Activated CD4-positive, alpha-beta memory T cell treated with anti-CD3 and anti-CD28 coated beads for 36 hours (primary cell): Measurements from ENCODE around the gene RDH13. TPM values are rescaled to one million over a fixed set of nuclear protein-coding genes. Genes with fewer than 3 reads are reported as not detected.

Experiments used
- CTCF ChIA-PET: fragments of 350-600 bp; sonication (Branson Sonifier 250); formaldehyde crosslinking; loops from one replicate; lab custom pipeline; 2021; ENCODE audit warnings: antibody characterized with exemption, inconsistent platforms; lab: Charles Lee
- POLR2A ChIA-PET: fragments of 350-600 bp; sonication (Branson Sonifier 250); formaldehyde crosslinking; loops from one replicate; lab custom pipeline; 2021; ENCODE audit warnings: antibody characterized with exemption; lab: Charles Lee
- DNase-seq: peaks from one replicate; pipeline ENCODE4 v3.0.0-alpha.2; 2020
- H3K27ac Mint-ChIP-seq: one replicate; pipeline ENCODE4 v1.8.0; 2021; ENCODE audit warnings: mixed read lengths
- H3K27me3 Mint-ChIP-seq: one replicate; pipeline ENCODE4 v1.8.0; 2021; ENCODE audit warnings: mixed read lengths
- H3K36me3 Mint-ChIP-seq: one replicate; pipeline ENCODE4 v1.8.0; 2021; ENCODE audit warnings: mixed read lengths
- H3K4me1 Mint-ChIP-seq: one replicate; pipeline ENCODE4 v1.8.0; 2021; ENCODE audit warnings: low read depth, mixed read lengths
- H3K4me3 Mint-ChIP-seq: one replicate; pipeline ENCODE4 v1.8.0; 2021; ENCODE audit warnings: mild to moderate bottlenecking, mixed read lengths
- H3K9me3 Mint-ChIP-seq: one replicate; pipeline ENCODE4 v1.8.0; 2021; ENCODE audit warnings: mixed read lengths
- intact Hi-C: fragments of 100-400 bp; cut with micrococcal nuclease; formaldehyde crosslinking; loops from one replicate; pipeline ENCODE4 v1.15.1; 2023
- total RNA-seq, 2 experiments: library from RNA; stranded (reverse); gene quantifications; one replicate each; pipeline ENCODE4 v1.2.3, GENCODE V29; 2021

RDH13 gene
- total RNA-seq, 2 experiments from 2014 or later, result 11.0 to 12.8 TPM

DNA sequence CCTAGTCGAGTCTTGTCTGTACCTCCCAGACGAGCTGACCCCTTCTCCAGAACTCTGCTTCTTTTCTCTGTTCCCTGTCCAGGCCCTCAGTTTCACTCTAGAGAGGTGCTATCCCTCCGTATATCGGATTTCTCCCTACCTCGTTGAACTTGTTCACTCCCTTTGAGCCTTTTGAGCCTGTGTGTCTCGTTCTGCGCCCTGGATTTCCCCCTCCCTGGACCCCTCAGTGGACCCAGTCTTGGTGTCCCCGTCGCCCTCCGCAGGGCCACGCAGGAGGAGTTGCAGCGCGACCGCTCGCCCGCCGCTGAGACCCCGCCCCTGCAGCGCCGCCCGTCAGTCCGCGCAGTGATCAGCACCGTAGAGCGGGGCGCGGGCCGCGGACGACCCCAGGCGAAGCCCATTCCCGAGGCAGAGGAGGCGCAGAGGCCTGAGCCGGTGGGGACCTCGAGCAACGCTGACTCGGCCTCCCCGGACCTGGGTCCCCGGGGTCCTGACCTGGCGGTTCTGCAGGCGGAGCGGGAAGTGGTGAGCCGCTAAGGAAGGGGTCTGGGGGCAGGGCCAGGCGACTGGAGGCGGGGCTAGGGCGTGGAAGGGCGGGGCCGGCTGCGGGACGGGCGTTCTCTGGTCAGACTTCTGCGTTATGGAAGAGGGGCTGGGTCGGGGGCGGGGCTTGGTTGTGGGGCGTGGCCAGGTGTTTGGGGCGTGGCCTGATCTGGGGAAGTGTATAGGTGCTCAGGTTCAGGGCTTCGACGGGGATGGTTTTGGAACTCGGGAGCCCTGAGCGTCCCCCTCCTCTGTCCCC, 18.2 kb upstream of the RDH13 start:
- Mint-ChIP-seq H3K27me3 (peaks cover 57% of the 10 kb centered on the region), H3K9me3 (no peaks in the 10 kb centered on the region), H3K27ac (no peak overlapping the region), H3K4me3 (peak overlapping the region; percentile 72), H3K36me3 (peaks cover 2% of the 10 kb centered on the region), H3K4me1 (peaks cover 23% of the 10 kb centered on the region)
- peak; percentile 96 for DNase-seq
- ChIA-PET POLR2A (no interaction called here), CTCF (no interaction called here)
- intact Hi-C loops, result loop anchor here (1.0 to 2.0 kb wide), 2 partner anchors 18 to 36 kb away; partner anchors contain the start of genes PPP1R12C and RDH13

DNA sequence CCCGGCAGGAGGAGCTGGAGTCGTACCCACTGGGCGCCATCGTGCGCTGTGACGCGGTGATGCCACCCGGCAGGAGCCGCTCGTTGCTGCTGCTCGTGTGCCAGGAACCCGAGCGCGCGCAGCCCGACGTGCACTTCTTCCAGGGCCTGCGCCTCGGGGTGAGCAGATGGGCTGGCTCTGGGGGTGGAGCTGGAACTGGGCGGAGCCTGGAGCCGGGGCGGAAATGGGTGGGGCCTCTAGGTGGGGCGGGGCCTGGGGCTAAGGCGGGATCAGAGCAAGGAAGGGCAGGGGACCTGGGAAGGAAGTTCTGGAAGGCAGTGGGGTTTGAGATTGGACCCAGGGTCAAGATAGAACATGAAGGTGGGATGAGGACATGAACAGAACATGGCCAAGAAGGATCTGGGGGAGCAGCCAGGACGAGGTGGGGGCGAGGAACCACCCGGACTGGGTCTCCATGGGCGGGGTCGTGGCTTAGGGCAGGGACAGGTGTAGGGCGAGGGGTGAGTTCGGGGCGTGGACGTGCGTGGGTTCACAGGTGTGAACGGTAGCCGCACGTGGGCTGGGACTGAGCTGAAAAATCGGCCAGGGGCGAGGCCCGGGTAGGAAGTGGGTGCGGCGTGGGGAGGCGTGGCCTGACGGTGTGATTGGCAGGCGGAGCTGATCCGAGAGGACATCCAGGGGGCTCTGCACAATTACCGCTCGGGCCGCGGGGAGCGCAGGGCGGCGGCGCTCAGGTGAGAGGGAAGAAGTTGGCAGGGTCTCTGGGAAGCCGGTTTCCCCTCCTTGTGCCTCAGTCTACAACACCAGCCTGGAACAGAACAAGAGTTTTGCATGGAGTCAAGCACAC, 17.4 kb upstream of the RDH13 start:
- ChIA-PET CTCF (interaction anchor here (0.6 kb wide), 1 partner anchor 14 kb away, joined by 3 read pairs; no protein-coding TSS in a partner anchor), POLR2A (no interaction called here)
- peak; percentile 85 for DNase-seq
- intact Hi-C loops, result loop anchor here (2.0 kb wide), 1 partner anchor 36 kb away; the partner anchor contains the start of gene PPP1R12C
- Mint-ChIP-seq H3K4me3 (peak overlapping the region; percentile 72), H3K27me3 (peaks cover 55% of the 10 kb centered on the region), H3K4me1 (peaks cover 23% of the 10 kb centered on the region), H3K36me3 (peaks cover 2% of the 10 kb centered on the region), H3K27ac (no peak overlapping the region), H3K9me3 (no peaks in the 10 kb centered on the region)

DNA sequence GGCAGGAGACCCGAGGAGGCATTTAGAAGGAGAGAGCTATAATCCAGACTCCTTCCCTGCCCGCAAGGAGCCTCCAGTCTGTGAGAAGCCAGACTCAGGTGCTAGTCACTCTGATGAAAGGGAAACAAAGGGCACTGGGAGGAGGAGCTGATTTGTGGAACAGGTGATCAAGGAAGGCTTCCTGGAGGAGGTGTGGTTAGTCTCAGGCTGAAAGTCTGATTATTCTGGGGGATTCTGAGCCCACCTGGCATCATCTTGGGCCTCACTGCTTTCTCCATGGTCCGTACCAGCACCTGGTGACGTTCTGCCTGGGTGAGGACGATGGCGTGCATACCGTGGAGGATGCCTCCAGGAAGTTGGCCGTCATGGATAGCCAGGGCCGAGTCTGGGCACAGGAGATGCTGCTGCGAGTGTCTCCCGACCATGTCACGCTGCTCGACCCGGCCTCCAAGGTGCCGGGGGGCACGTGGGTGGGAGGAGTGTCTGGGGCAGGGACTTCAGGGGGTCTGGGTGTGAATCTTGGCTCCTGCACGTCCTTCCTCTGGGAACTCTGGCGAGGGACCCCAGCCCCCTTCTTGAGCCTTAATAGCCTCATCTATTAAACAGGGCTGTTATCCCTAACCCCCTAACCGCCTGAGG, 16.6 kb upstream of the RDH13 start:
- POLR2A ChIA-PET, result no interaction called here
- intact Hi-C loops, result loop anchor here (2.0 kb wide), 1 partner anchor 37 kb away; the partner anchor contains the start of gene PPP1R12C
- H3K27ac Mint-ChIP-seq, result no peak overlapping the region

DNA sequence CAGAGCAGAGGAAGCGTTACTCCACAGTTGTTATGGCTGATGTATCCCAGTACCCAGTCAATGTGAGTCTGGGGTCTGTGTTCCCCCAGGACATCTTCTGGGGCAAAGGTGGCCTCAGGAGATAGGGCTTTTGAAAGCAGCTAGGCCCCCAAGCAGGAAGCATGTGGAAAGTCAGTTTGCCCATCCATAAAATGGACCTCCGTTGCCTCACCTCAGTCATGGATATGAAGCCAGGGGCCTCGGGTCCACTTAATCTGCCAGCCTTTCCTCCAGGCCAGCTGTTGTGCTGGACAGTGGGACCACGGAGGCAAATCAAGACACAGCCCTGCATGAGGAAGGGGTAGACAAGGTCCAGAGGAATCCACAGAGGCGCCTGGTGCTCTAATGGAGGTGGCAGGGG, 16.0 kb upstream of the RDH13 start:
- H3K36me3 Mint-ChIP-seq, result peaks cover 2% of the 10 kb centered on the region
- CTCF ChIA-PET, result no interaction called here
- no peaks in the 10 kb centered on the region for H3K9me3 Mint-ChIP-seq
- H3K27me3 Mint-ChIP-seq, result peaks cover 55% of the 10 kb centered on the region
- H3K4me3 Mint-ChIP-seq, result no peak overlapping the region
- H3K27ac Mint-ChIP-seq, result no peak overlapping the region
- H3K4me1 Mint-ChIP-seq, result peaks cover 23% of the 10 kb centered on the region
- no peak for DNase-seq
- POLR2A ChIA-PET, result no interaction called here
- intact Hi-C loops, result no loop called here

More for the DNA sequence above, 16.6 kb upstream of the RDH13 start:
- peaks cover 56% of the 10 kb centered on the region for H3K27me3 Mint-ChIP-seq
- H3K4me3 Mint-ChIP-seq, result no peak overlapping the region
- DNase-seq, result no peak
- H3K36me3 Mint-ChIP-seq, result peaks cover 2% of the 10 kb centered on the region
- CTCF ChIA-PET, result no interaction called here
- H3K9me3 Mint-ChIP-seq, result no peaks in the 10 kb centered on the region
- peaks cover 23% of the 10 kb centered on the region for H3K4me1 Mint-ChIP-seq

DNA sequence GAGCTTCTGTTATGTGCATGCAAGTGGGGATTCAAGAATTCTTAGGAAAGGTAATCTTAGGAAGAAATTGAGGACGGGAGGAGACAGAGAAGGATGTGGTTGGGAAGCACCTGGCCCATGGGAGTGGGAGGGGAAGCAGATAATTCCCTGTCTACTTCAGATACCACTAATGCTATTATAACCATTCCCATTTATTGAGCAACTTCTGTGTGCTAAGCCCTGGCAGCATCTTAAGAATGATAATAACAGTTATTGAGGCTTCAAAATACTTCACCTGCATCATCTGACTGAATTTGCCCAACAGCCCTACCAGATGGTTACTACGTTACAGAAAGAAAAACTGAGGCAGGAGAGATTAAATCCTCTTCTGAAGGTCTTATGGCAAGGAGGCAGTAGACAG, 14.2 kb upstream of the RDH13 start:
- peaks cover 16% of the 10 kb centered on the region for H3K4me1 Mint-ChIP-seq
- peaks cover 51% of the 10 kb centered on the region for H3K27me3 Mint-ChIP-seq
- ChIA-PET CTCF (no interaction called here), POLR2A (no interaction called here)
- peaks cover 2% of the 10 kb centered on the region for H3K36me3 Mint-ChIP-seq
- no peak overlapping the region for H3K27ac Mint-ChIP-seq
- no peak for DNase-seq
- intact Hi-C loops, result no loop called here
- no peak overlapping the region for H3K4me3 Mint-ChIP-seq
- peaks cover 3% of the 10 kb centered on the region for H3K9me3 Mint-ChIP-seq

DNA sequence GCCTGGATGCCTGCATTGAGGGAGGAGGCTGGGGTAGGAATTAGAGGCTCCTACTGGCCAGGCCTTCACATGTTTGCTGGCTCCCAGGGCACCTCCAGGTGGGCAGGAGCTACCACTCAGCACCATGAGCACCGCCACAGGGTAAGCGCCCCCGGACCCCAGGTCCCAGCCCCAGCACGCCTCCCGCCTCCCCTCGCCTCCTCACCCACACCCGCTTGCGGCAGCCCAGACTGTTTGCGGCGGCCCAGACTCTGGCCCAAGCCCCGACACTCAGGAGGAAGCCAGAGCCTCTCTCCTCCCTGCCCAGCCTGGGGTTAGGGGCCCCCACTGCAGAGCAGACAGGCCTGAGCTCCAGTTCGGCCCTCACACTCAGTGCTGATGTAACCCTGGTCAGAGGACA, 13.4 kb upstream of the RDH13 start:
- no peak for DNase-seq
- peaks cover 52% of the 10 kb centered on the region for H3K27me3 Mint-ChIP-seq

DNA sequence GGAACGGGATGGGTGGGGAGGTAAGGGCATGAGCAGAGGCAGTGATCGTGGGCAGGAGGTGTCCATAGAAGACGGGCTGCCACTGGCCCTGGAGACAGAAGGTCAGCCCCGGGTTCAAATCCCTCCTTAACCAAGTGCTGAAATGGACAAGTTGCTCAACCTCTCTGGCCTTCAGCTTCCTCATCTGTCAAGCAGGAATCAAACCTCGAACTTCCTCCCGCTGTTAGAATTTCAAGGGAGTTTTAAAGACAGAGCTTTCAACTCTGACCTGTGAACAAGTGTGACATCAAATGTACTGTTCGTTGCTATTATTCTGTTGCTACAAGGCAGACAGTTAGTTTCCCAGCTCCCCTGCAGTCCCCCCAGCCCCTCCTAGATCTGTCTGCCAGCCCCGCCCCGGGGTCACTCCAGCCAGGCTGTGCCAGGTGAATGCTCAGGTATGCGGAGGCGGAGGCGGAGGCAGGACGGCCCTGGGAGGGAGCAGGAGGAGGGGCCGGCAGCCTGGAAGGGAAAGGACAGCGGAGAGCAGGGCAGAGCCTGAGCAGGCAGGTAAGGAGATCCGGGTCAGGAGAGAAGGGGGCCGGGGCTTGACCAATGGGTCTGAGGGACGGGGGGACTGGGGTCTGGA, 12.5 kb upstream of the RDH13 start, which contains the start of gene EPS8L1:
EPS8L1 (plus strand) TSS at position 499 of the 628 bp plus-strand sequence. CDS start 576 bp downstream, outside the sequence.
- intact Hi-C loops, result no loop called here
- no peak within 1 kb of the TSS for H3K27ac Mint-ChIP-seq
- H3K4me3 Mint-ChIP-seq, result no peak within 1 kb of the TSS
- H3K27me3 Mint-ChIP-seq, result peaks cover 57% of the 10 kb centered on the region
- H3K4me1 Mint-ChIP-seq, result peaks cover 7% of the 10 kb centered on the region
- DNase-seq, result no peak
- CTCF ChIA-PET, result interaction anchor here (1.2 kb wide), 1 partner anchor 14 kb away, joined by 3 read pairs; no protein-coding TSS in a partner anchor
- peaks cover 3% of the 10 kb centered on the region for H3K9me3 Mint-ChIP-seq
- H3K36me3 Mint-ChIP-seq, result peaks cover 2% of the 10 kb centered on the region
- POLR2A ChIA-PET, result no interaction called here

More for the DNA sequence above, 13.4 kb upstream of the RDH13 start:
- Mint-ChIP-seq H3K27ac (no peak overlapping the region), H3K4me1 (peaks cover 12% of the 10 kb centered on the region), H3K9me3 (peaks cover 3% of the 10 kb centered on the region), H3K4me3 (no peak overlapping the region), H3K36me3 (peaks cover 2% of the 10 kb centered on the region)
- CTCF ChIA-PET, result no interaction called here
- POLR2A ChIA-PET, result no interaction called here
- intact Hi-C loops, result no loop called here

DNA sequence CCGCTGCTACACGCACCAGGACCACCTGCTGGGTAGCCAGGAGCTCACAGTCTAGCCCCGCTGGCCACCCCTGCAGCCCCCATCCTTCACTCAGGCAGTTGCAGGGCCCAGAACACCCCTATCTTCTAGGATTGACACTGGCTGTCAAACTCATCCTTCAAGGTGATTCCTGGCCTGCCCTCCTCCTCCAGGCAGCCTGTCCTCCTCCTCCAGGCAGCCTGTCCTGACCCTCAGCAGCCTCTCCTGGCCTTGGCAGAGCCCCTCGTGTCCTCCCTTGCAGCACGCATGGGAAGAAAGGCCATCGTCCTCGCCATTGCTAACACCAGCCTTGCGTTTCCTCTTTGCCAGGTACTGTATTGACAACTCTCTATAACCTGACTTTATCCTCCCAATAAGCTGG, 9.0 kb upstream of the RDH13 start:
- Mint-ChIP-seq H3K9me3 (peaks cover 3% of the 10 kb centered on the region), H3K4me3 (no peak overlapping the region), H3K4me1 (peaks cover 7% of the 10 kb centered on the region), H3K36me3 (no peaks in the 10 kb centered on the region), H3K27me3 (peaks cover 63% of the 10 kb centered on the region), H3K27ac (no peak overlapping the region)
- ChIA-PET CTCF (no interaction called here), POLR2A (no interaction called here)
- no peak for DNase-seq
- intact Hi-C loops, result no loop called here

DNA sequence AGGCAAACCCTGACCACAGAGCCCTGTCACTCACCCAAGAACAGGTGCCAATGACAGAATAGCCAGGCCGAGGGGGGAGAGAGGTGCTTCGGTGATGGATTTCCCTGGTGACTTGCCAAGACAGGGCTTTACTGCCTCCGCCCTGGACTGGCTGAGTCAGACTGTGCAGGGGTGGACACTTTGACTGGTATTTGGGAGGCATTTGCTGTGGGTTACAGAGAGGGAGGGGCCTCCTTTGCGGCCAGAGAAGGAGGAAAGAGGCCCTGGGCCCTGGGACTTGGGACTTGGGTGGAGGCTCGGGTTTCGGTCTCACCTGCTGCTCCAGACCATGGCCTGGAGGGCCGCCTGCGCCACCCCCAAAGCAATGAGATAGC, 8.2 kb upstream of the RDH13 start:
- Mint-ChIP-seq H3K27ac (no peak overlapping the region), H3K36me3 (no peaks in the 10 kb centered on the region), H3K27me3 (peaks cover 62% of the 10 kb centered on the region), H3K4me3 (no peak overlapping the region), H3K9me3 (peaks cover 3% of the 10 kb centered on the region), H3K4me1 (peaks cover 7% of the 10 kb centered on the region)
- no peak for DNase-seq
- intact Hi-C loops, result no loop called here
- ChIA-PET POLR2A (no interaction called here), CTCF (no interaction called here)

DNA sequence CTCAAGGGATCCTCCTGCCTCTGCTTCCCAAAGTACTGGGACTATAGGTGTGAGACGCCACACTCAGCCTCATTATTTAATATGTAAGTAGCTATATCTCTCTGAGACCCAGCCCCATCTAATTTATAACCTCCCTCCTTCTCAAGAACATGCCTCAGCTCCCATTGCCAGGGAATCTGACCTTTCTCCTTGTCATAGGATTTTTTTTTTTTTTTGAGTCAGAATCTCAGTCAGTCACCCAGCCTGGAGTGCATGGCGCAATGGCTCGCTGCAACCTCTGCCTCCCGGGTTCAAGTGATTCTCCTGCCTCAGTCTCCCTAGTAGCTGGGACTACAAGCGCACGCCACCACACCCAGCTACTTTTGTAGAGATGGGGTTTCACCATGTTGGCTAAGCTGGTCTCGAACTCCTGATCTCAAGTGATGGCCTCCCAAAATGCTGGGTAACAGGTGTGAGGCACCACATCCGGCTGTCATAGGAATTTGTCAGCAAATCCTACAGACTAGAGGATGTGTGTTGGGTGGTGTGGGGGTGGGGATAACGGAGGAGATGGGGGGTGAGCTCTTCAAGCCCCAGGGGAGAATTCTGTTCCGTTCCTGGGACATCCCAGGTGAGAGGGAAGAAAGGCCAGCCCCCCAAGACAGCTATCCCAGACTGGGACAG, 7.6 kb upstream of the RDH13 start:
- CTCF ChIA-PET, result no interaction called here

DNA sequence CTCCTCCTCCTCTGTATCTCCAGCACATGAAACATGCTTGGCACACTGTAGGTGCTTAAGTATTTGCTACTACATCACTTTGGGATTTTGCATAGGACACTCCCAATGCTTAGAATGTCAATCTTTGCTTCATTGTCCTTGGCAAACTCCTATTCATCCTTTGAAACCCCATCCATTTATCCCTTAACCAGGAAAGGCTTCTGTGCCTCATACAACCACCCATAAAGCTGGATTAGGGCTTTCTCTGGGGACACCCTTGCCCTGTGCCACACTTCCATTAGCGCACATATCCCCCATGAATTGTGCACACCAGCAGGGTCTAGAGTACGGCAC, 6.9 kb upstream of the RDH13 start:
- H3K4me3 Mint-ChIP-seq, result no peak overlapping the region
- H3K27ac Mint-ChIP-seq, result no peak overlapping the region
- ChIA-PET CTCF (no interaction called here), POLR2A (no interaction called here)
- peaks cover 3% of the 10 kb centered on the region for H3K9me3 Mint-ChIP-seq
- intact Hi-C loops, result no loop called here
- peaks cover 54% of the 10 kb centered on the region for H3K27me3 Mint-ChIP-seq
- no peak for DNase-seq
- H3K4me1 Mint-ChIP-seq, result peaks cover 7% of the 10 kb centered on the region
- H3K36me3 Mint-ChIP-seq, result no peaks in the 10 kb centered on the region

More for the DNA sequence above, 7.6 kb upstream of the RDH13 start:
- intact Hi-C loops, result no loop called here
- Mint-ChIP-seq H3K4me1 (peaks cover 7% of the 10 kb centered on the region), H3K36me3 (no peaks in the 10 kb centered on the region), H3K27ac (no peak overlapping the region), H3K4me3 (no peak overlapping the region), H3K27me3 (peaks cover 61% of the 10 kb centered on the region), H3K9me3 (peaks cover 3% of the 10 kb centered on the region)
- DNase-seq, result no peak
- POLR2A ChIA-PET, result no interaction called here
